K562 treated with DMSO at 1 percent for 12 hours (cell line): ENCODE measurements around the gene C1orf21. TPM values are rescaled to one million over a fixed set of nuclear protein-coding genes. Genes with fewer than 3 reads are reported as not detected.

Experiments
- total RNA-seq: library from RNA; unstranded; fragments of 300-600 nt; gene quantifications from 2 replicates; pipeline ENCODE4 v1.2.3, GENCODE V29; 2022; ENCODE audit not compliant: insufficient read depth

C1orf21 gene
- not detected in 2 replicates for total RNA-seq

GRCh38 chr1:184386312-184387068, at the start of gene C1orf21:
C1orf21 (plus strand) TSS chr1:184387029; CDS start chr1:184477510, 90,481 bp downstream.

